NCI-H460 (cell line): ENCODE data around the gene C20orf144. TPM values are rescaled to one million over a fixed set of nuclear protein-coding genes. Genes with fewer than 3 reads are reported as not detected.

Experiments
- DNase-seq: peaks from one replicate; pipeline ENCODE4 v3.0.0-alpha.2; 2016; ENCODE audit warnings: low read depth; ENCODE audit errors: extremely low read depth
- total RNA-seq: library from RNA; depleted of rRNA; stranded (reverse); fragments of >200 nt; shearing (Covaris generic); gene quantifications from 2 replicates; pipeline ENCODE4 v1.2.3, GENCODE V29; 2014

Gene C20orf144
- total RNA-seq, 1 experiment from 2014 or later: not detected

DNA sequence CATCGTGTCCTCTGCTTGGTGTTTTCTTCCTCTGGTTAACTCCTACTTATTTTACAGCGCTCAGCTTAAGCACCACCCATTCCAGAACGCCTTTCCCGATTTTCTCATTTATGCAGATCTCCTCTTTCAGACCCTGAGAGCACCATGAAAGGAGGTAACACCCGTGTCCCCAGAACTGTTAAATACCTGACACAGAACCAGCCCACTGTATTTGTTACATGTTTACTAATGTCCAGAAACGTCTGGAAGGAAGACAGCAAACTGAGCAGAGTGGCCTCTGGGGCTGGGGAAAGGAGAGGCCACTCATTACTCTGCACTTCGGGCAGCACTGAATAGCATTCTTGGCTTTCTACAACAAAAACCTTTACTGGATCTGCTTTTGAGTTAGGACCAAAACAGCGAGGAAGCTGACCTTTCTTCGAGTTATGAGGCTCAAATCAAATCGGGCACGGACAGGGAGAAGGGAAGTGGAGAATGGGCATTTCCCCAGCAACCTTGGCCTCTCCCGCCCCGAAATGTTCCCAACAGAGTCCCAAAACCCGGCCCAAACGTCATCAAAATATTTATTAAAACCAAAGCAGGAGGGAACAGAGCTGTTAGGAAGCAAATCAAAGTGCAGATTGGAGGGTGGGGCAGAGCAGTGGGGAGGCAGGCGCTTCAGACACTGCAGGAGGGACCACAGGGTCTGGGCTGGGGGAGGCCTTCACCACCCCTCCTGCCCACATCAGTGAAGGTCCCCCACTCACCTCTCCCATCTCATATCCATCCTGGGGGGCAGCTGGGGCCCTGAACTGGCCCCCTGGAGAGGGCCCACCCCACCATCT, 13.2 kb downstream of the C20orf144 start:
- no peak for DNase-seq

DNA sequence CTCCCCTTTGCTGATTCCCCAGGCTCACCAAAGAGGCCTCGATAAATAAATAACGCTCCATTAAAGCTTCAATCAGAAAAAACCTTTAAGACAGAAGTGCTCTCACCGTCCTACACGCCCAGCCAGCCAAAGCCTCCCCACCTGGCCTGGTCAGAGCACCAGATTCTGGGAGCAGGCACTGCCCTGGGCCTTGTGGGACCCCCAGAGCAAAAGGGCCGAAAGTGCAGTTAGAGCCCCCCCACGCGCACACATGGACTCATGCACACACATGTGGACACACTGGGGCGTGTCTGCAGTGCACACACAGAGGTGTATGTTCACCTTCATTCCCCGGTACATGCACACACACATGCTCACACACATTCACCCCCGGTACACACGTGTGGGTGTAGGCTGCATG, 14.0 kb downstream of the C20orf144 start:
- DNase-seq: no peak

DNA sequence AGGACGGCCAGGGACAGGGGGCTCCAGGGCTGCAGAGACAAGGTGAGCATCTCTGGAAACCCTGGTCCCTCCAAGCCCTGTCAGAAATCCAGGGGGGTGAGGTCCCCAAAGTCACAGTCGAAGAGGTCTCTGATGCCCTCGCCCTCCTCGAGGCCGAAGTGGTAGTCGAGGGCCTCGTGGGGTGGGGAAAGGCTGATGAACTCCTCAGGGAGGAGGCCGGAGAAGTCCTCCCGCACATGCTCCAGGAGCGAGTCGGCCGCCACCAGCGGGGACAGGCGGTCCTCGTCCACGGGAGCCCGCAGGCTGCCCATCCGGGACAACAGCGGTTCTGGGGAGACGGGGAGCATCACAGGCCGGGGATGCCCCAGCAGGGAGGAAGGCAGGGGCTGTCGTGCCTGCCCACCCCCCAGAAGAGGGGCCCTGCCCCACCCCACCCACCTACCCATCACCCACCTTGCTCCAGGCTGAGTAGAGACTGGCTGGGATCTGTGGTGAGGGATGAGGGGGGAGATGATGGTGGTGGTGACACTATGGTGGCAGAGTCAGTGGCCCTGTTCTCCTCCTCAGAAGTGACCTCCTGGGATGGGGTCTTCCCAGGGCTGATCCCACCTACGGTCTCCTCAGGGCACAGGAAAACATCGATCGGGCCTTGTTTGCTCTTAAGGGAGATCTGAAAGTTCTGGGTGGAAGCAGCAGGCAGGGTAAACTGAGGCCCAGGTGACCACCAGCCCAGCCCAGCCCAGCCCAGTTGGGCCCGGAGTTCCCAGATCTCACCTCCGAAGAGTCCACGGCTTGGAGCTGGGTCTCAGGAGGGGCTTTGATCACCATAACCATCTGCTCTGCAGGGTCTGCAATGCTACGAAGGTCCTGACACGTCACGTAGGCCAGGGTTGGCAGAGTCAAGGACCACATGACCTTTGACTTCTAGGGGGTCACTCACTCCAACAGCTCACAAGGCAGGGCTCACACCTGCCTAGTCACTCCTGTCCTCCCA, 14.8 kb downstream of the C20orf144 start:
- no peak for DNase-seq

DNA sequence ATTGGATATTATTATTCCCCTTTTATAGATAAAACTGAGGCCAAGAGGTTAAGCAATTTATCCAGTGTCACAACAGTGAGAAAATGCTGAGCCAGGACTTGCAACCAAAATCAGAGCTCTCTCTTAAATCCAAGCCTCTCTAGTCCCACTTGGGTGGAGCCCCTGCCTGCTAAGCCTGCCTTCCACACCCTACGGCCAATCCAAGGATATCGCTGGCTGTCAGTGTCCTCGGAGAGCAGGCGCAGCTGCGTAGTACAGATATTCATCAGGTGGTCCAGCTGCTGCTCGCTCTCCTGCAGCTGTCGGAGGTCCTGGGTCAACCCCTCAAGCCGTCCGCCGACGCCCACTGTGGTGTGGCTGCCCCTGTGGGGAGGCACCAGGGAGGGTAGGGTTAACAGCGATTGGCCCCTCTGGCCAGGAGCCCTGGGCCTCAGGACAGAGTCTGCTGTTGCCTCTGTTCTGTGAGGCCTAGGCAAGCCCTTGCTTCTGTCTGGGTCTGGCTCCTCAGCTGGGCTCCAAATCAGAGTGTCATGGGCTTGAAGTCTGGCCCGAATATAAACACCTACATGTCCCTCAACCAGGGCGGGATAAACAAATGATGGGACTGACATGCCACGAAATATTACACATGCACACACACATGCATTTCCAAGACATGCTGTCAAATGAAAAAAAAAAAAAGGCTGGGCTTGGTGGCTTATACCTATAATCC, 16.0 kb downstream of the C20orf144 start:
- DNase-seq: no peak

DNA sequence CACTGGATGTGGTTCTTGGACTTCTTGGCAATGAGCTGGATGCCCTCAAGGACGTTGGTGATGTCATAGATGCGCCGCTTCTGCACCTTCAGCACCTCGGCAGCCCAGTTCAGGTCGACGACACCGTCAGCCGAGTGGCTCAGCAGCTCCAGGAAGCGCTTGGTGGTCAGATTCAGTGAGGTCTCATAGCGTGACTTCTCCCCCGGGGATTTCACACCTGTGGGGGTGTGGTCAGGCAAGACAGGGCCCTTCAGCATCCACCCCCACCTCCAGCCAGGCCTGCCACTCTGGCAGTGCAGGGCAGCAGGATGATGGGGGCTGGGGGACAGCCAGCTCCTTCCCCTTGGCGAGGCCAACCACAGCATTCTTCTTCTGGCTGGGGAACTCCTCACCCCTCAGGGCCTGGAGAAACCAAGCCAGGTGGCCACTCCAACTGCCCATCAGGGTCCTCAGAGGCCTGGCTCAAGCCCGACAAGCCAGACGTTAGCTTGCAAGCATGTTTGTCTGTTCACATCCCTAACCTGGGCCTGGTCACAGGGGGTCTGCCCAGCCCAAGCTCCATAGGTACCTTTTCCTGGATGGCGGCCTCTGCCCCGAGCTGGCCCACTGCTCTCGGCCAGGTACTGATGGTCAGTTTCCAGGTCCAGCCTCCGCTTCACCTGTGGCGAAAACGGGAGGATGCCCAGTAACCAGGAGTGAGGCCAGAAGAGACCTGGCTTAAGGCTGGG, 17.8 kb downstream of the C20orf144 start:
- no peak for DNase-seq

DNA sequence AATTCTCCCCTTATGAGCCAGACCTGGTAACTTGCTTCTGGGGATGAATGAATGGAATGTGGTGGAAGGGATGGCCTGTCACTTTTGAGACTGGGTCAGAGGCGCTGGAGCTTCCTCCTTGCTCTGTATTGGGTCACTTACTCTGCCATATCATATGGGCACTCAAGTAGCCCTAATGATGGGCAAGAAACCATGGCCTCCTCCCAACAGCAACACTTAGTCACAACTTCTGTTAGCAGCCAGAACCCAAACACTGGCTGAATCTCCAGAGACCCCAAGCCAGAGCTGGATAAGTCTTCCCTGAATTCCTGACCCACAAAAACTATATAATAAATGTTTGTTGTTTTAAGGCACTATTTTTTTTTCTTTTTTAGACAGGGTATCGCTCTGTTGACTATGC, 18.6 kb downstream of the C20orf144 start:
- DNase-seq: no peak

DNA sequence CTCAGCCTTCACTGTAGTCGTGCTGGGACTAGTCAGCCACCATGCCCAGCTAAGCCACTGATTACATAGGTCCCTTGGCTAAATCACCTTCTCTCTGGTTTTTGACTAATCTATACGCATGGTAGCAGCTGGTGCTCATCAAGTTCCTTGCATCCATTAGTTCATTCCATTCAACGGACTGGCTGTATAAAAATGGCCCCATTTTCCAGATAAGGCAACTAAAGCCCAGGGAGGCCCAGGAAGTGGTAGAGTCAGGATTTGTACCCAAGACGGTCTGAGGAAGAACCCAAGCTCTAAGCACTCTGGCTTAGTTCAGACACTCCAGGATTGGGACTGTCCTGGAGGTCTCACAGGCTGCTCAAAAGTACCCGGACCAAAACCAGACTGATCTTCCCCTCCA, 19.2 kb downstream of the C20orf144 start:
- DNase-seq: no peak

DNA sequence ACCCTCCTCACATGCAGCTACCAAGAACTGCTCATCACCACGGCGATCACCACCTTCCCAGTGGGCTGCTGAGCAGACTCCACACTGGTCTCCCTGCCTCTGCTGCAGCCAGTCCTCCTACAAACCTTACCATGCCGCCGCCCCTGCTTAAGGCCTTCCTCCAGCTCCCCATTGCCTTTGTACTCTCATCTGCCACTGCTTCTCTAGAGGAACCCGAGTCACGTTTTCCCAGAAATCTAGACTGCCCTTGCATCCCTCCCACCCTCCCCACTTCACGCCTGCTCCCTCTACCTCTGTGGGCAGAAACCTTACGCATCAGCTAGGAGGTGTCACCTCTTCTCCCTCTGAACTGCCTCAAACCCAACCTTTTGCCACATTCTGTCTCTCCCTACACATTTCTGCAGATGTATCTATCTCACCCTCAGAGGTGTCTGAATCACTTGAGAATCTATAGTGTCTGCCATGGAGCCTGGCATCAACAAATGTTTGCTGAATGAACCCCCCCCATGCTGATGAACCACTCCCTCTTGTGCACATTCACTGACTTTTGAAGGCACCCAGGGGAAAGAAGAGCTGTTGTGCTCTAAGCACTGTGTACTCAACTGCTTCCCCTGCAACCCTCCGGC, 19.7 kb downstream of the C20orf144 start:
- DNase-seq: no peak

DNA sequence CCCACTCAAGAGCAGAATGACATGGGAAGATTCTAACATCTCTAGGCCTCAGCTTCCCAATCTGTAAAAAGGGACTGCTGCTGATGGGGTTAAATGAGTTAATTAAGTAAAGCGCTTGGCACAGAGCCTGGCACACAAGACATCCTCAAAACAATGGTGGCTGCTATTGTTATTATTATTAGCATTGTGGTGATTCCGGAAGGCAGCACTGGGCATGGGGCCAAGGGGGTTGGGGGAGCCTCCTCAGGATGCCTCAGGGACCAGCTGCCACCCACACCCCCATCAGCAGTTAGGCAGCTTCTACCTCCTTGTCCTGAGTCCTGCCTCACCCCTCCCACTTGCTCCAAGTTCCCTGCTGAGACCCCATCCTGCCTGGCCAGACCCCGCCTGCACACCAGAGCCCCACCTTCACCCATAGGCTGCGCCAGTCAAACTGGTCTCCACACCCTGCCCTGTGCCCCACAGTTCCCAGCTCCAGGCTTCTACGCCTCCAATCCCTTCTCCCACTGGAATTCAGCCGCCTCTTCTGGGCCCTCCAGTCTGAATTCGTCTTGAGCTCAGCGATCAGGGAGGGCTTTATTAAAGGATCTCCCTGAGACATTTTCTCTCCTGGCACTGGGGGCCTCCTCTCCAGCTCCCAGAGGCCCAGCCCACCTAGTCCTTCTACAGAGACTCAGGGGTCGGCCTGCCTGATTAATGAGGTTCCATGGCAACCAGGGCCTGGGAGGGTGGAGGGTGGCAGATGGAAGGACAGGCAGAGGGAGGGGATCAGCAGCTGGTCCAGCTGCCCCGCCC, 22.6 kb downstream of the C20orf144 start:
- no peak for DNase-seq

DNA sequence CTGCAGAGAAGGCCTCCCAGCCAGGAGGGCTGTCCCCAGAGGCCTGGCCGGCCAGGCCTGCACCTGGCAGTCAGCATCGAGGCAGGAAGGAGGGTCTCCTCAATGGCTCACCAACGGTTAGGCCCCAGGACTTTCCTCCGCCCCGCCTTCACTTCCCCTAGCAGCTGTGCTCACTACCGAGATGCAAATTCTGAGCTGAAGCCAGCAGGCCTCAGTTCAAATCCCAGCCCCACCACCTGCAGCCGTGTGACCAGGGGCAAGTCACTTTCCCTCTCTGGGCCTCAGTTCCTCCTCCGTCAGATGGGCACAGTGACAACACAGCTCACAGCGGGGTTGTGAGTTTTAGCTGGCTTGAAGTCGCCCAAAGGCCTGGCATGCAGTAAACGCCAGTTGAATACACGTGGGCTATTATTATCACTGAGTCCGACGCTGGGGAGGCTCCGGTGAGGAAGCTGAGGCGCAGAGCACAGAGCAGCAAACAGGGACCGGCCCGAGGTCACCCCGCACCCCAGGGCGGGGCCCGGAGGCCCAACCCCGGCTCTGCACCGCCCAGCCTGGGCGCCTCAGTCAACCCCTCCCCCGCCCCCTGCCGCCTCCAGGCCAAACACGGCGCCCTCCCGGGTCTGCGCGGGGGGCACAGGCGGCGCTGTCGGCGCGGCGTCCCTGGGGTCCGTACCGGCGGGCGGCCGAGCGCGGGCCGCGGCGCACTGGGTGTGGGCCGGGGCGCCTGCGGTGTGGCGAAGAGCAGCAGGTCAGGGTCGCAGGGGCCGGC, 23.4 kb downstream of the C20orf144 start:
- DNase-seq: no peak

DNA sequence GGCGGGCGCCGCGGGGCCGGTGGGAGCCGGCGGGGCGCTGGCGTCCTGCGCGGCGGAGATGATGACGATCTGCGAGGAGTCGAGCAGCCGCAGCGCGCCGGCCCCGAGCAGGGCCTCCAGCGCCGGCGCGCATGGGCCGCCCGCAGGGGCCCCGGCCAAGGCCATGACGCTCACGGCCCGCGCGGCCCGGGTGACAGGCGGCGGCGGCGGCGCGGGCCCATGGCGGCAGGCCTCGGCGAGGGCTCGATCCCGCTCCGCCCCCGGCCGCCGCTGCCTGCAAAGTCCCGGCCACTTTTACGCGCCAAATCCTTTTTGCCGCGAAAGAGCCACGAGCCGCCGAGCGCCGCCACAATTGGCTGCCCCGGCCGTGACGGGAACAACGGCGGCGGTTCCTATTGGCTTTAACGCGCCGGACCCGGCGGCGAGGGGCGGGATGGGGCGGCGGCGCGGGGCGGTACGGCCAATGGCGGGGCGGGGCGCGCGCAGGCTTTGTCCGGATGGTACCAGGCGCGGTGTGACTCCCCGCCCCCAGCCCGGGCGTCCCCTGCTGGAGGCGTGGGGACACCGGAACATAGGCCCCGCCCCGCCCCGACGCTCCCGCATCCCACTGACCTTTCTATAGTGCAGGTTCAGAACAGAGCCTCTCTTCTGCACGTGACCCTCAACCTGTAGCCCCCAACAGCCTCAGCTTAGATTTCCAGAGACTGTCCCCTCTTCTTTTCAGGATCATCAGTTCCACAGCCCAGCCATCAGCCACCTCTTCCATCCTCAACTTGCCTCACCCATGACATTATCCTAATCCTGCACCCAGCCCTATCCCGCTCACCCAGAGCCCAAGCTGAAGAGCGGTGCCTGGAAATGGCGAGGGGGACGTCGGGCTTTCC, 24.2 kb downstream of the C20orf144 start, which contains the start of gene E2F1:
Gene E2F1, minus strand, starts transcription at position 286 of the 884 bp plus-strand sequence. Its CDS starts 121 bp downstream, at position 165.
- DNase-seq: peak; percentile 92

DNA sequence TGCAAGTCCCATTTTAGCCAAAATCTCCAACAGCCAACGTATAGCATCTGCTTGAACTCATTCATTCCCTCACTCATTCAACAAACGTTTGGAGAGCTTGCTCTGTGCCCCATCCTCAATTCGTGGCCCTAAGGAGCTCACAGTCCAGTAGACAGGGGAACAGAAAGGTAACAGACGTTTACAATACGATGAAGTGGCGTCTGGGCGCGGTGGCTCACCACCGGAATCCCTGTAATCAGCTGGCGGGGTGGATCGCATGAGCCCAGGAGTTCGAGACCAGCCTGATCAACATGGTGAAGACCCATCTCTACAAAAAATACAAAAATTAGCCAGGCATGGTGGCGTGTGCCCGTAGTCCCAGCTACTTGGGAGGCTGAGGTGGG, 24.8 kb downstream of the C20orf144 start:
- DNase-seq: no peak

DNA sequence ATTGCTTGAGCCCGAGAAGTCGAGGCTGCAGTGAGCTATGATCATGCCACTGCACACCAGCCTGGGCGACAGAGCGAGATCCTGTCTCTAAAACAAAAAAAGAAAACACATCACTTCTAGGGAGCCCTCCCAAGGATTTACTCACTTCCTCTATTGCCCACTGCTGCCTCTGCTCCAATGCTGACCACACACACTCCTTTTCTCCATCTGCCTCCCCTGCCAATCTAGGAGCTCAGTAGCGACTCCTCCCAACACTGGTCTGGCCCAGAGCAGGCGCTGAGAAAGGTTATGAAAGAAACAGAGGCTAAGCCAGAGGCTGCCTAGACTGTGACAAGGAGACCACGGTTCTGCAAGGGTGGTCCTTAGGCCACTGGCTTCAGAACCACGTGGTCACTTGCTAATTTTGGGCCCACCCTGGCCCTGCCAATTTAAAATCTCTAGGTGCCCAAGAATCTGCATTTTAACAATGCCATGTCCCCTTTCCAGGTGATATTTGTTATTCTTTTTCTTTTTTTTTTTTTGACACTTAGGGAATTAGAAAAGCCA, 25.3 kb downstream of the C20orf144 start:
- DNase-seq: no peak

DNA sequence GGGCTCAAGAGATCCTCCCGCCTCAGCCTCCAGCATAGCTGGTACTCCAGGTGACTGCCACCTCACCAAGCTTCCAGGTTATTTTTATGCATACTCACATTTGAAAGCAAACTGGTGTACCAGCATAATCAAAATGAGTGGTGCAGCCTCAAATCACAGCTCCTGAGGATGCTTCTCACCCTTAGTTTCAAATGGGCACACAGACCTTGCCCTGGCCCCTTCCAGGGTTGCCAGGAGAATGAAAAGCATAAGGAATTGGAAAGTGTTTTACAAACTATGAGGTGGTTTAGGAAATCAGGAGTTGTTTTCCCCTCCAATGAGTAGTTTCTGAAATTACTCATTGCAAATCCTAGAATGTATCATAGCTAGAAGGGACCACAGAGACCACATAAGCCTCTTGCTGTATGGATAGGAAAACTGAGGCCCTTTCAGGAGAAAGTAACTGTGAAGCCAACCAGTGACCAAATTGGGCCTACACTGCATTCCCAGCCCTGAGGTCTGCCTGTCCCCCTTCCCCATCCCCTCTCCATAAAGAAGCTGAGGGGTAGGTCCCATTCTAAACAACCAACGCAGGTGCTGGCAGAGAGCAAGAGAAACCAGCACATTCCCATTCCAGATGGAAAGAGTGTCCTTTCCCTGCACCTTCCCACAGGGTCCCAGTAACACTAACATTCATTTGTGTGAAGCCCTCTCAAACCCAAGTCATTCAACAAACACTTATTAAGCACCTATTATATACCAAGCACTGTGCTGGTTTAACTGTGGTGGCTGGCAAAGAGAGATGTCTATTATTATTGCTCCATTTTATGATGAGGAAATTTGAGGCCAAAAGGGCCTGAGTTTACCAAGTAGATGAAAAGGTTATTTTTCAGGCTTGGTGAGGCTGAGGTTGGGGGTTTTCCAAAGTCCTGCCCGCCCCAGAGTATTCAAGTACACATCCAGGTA, 26.1 kb downstream of the C20orf144 start:
- DNase-seq: no peak

DNA sequence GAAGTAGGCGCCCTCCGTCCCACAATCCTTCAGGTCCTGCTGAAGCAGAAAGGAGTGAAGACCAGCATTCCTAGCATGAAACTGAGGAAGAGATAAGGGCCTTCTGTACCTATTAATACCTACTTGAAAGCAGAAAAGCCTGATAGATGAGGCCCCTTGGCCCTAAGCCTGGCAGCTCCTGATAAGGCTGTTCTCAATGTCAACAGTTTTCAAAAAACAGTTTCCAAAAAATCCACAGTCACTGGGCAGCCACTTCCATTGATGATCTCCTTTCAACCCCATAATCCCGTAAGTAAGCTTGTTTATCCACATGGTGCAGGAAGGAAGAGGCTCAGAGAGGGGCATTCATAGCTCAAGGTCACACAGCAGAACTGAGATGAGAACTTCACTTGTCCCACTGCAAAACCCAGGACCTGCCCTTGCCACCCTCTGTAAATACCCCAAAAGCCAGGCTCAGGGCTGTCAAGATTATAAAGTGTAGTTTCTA, 26.9 kb downstream of the C20orf144 start:
- DNase-seq: no peak

DNA sequence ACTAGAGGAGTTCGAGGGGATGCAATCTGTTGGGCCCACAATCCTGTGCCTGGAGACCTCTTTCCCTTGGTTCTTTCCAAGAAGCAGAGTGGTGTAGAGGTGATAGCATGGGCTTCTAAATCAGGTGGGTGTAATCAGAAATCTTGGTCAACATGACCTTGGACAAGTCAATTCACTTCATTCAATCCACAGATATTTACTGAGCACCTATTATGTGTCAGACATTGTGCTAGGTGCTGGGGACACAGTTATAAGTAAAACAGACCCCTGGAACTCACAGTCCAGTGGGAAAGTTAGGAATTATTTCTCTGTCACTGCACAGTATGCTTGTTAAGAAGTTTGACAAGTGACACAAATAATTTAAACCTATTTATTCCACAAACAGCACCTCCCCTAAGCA, 27.4 kb downstream of the C20orf144 start:
- DNase-seq: no peak
